ENCODE results near the gene PPDPF. TPM values are rescaled to one million over a fixed set of nuclear protein-coding genes. Genes with fewer than 3 reads are reported as not detected.

The PPDPF gene
- total RNA-seq, 1 donor from 2014 or later = 251 TPM

GRCh38 chr20:63547725-63548480 is 27.3 kb downstream of the PPDPF start, which contains the start of gene SRMS:
Gene SRMS (minus strand): TSS chr20:63547749. CDS start chr20:63547463, 286 bp downstream.
- Histone ChIP-seq H4K20me1 (ENCODE audit: insufficient read depth, low read length) (no peaks in the 10 kb centered on the region), H3K4me3 (ENCODE audit: insufficient read depth, low read depth, low read length) (no peak within 1 kb of the TSS), H3K9ac (ENCODE audit: low read length) (no peak within 1 kb of the TSS), H3K27ac (ENCODE audit: low read depth, low read length) (no peak within 1 kb of the TSS), H3K4me1 (ENCODE audit: insufficient read depth, low read length) (no peaks in the 10 kb centered on the region), H3K9me3 (ENCODE audit: insufficient read depth, low read depth, low read length) (no peaks in the 10 kb centered on the region), H3K79me2 (ENCODE audit: insufficient read depth, low read length) (no peaks in the 10 kb centered on the region), H3K27me3 (ENCODE audit: insufficient read depth, low read length) (no peaks in the 10 kb centered on the region), H3K36me3 (ENCODE audit: insufficient read depth, low read length) (no peaks in the 10 kb centered on the region), H2AFZ (ENCODE audit: low read depth, low read length) (no peak within 1 kb of the TSS), H3K4me2 (ENCODE audit: low read length) (no peak within 1 kb of the TSS)
- DNase-seq (ENCODE audit: low read depth) = no peak
- Mint-ChIP-seq H3K4me3 (ENCODE audit: unreplicated experiment) (no peak within 1 kb of the TSS), H3K27me3 (ENCODE audit: low read depth, unreplicated experiment) (peaks cover 7% of the 10 kb centered on the region), H3K9me3 (ENCODE audit: unreplicated experiment) (no peaks in the 10 kb centered on the region), H3K27ac (ENCODE audit: unreplicated experiment) (no peak within 1 kb of the TSS), H3K36me3 (ENCODE audit: low read depth, unreplicated experiment) (peaks cover 2% of the 10 kb centered on the region), H3K4me1 (ENCODE audit: low read depth, unreplicated experiment) (peaks cover 2% of the 10 kb centered on the region)
- no peak for FAIRE-seq
- no peak for TF ChIP-seq CTCF (IDR thresholded peaks at IDR 0.05; ENCODE audit: insufficient read depth, low read depth, low read length)
- TF ChIP-seq EZH2 (IDR thresholded peaks at IDR 0.05; ENCODE audit: insufficient read depth, low read length) = no peak

- peaks cover 2% of the 10 kb centered on the region for H3K36me3 Mint-ChIP-seq (ENCODE audit: low read depth, unreplicated experiment)
- Histone ChIP-seq H2AFZ (ENCODE audit: low read depth, low read length) (no peak overlapping the region), H3K79me2 (ENCODE audit: insufficient read depth, low read length) (no peaks in the 10 kb centered on the region), H3K27me3 (ENCODE audit: insufficient read depth, low read length) (no peaks in the 10 kb centered on the region), H3K36me3 (ENCODE audit: insufficient read depth, low read length) (no peaks in the 10 kb centered on the region), H3K4me1 (ENCODE audit: insufficient read depth, low read length) (no peaks in the 10 kb centered on the region), H3K4me3 (ENCODE audit: insufficient read depth, low read depth, low read length) (no peak overlapping the region), H3K9ac (ENCODE audit: low read length) (no peak overlapping the region), H4K20me1 (ENCODE audit: insufficient read depth, low read length) (no peaks in the 10 kb centered on the region), H3K27ac (ENCODE audit: low read depth, low read length) (no peak overlapping the region), H3K9me3 (ENCODE audit: insufficient read depth, low read depth, low read length) (no peaks in the 10 kb centered on the region), H3K4me2 (ENCODE audit: low read length) (no peak overlapping the region)
- H3K4me1 Mint-ChIP-seq (ENCODE audit: low read depth, unreplicated experiment) = peaks cover 2% of the 10 kb centered on the region
- no peak for TF ChIP-seq CTCF (IDR thresholded peaks at IDR 0.05; ENCODE audit: insufficient read depth, low read depth, low read length)
- no peak for TF ChIP-seq EZH2 (IDR thresholded peaks at IDR 0.05; ENCODE audit: insufficient read depth, low read length)
- H3K9me3 Mint-ChIP-seq (ENCODE audit: unreplicated experiment) = no peaks in the 10 kb centered on the region
- no peak overlapping the region for H3K4me3 Mint-ChIP-seq (ENCODE audit: unreplicated experiment)
- DNase-seq (ENCODE audit: low read depth) (no peak), FAIRE-seq (no peak)
- H3K27ac Mint-ChIP-seq (ENCODE audit: unreplicated experiment) = no peak overlapping the region
- peaks cover 7% of the 10 kb centered on the region for H3K27me3 Mint-ChIP-seq (ENCODE audit: low read depth, unreplicated experiment)
Observed at GRCh38 chr20:63548542-63548941, 28.0 kb downstream of the PPDPF start.

- no peaks in the 10 kb centered on the region for H3K4me1 ChIP-seq (ENCODE audit: insufficient read depth, low read length)
- DNase-seq (ENCODE audit: low read depth) = no peak
- H3K79me2 ChIP-seq (ENCODE audit: insufficient read depth, low read length) = no peaks in the 10 kb centered on the region
- Mint-ChIP-seq H3K27ac (ENCODE audit: unreplicated experiment) (no peak overlapping the region), H3K9me3 (ENCODE audit: unreplicated experiment) (no peaks in the 10 kb centered on the region), H3K36me3 (ENCODE audit: low read depth, unreplicated experiment) (no peaks in the 10 kb centered on the region), H3K4me1 (ENCODE audit: low read depth, unreplicated experiment) (peaks cover 2% of the 10 kb centered on the region), H3K4me3 (ENCODE audit: unreplicated experiment) (no peak overlapping the region), H3K27me3 (ENCODE audit: low read depth, unreplicated experiment) (peaks cover 3% of the 10 kb centered on the region)
- no peak overlapping the region for H3K4me3 ChIP-seq (ENCODE audit: insufficient read depth, low read depth, low read length)
- no peak for FAIRE-seq
- H3K9ac ChIP-seq (ENCODE audit: low read length) = no peak overlapping the region
- H2AFZ ChIP-seq (ENCODE audit: low read depth, low read length) = no peak overlapping the region
- no peaks in the 10 kb centered on the region for H3K36me3 ChIP-seq (ENCODE audit: insufficient read depth, low read length)
- H4K20me1 ChIP-seq (ENCODE audit: insufficient read depth, low read length) = no peaks in the 10 kb centered on the region
- no peaks in the 10 kb centered on the region for H3K27me3 ChIP-seq (ENCODE audit: insufficient read depth, low read length)
- no peaks in the 10 kb centered on the region for H3K9me3 ChIP-seq (ENCODE audit: insufficient read depth, low read depth, low read length)
- H3K4me2 ChIP-seq (ENCODE audit: low read length) = no peak overlapping the region
- H3K27ac ChIP-seq (ENCODE audit: low read depth, low read length) = no peak overlapping the region
- no peak for TF ChIP-seq CTCF (IDR thresholded peaks at IDR 0.05; ENCODE audit: insufficient read depth, low read depth, low read length)
- TF ChIP-seq EZH2 (IDR thresholded peaks at IDR 0.05; ENCODE audit: insufficient read depth, low read length) = no peak
Observed at GRCh38 chr20:63549019-63549418, 28.5 kb downstream of the PPDPF start.

Measured in astrocyte (in vitro differentiated cells and primary cell).